Bronchial epithelial cell (primary cell): Measurements from ENCODE around the gene CASP3. TPM values are rescaled to one million over a fixed set of nuclear protein-coding genes. Genes with fewer than 3 reads are reported as not detected.
"Not testable (repeated sequence)": the region's sequence is repeated elsewhere in the genome, so short reads cannot be mapped to it uniquely, and the experiment has no call there.

Experiments used
- DNase-seq: peaks from one replicate; pipeline ENCODE4 v3.0.0-alpha.2; 2010; ENCODE audit warnings: low read depth
- FAIRE-seq: peaks from 2 replicates; lab custom pipeline; 2011; peaks lifted over from hg19 to GRCh38; lab: Jason Lieb, UNC
- H3K27me3 ChIP-seq: 2 replicates; pipeline ENCODE4 v1.5.1; 2011; ENCODE audit warnings: low read length; ENCODE audit not compliant: control insufficient read depth, insufficient read depth
- H3K36me3 ChIP-seq: 2 replicates; pipeline ENCODE4 v1.5.1; 2011; ENCODE audit warnings: low read length; ENCODE audit not compliant: control insufficient read depth, insufficient read depth
- H3K4me3 ChIP-seq: 2 replicates; pipeline ENCODE4 v1.5.1; 2011; ENCODE audit warnings: mild to moderate bottlenecking, low read depth, low read length, control low read depth
- CTCF ChIP-seq: IDR thresholded peaks from 2 replicates; pipeline ENCODE4 v1.5.1; 2011; ENCODE audit warnings: mild to moderate bottlenecking, moderate library complexity, low read length, control low read depth, inconsistent platforms; ENCODE audit not compliant: insufficient read depth, severe bottlenecking
- total RNA-seq: library from RNA; depleted of rRNA; stranded (reverse); fragments of >200 nt; gene quantifications from 2 replicates; pipeline ENCODE4 v1.2.1, GENCODE V29; 2014

CASP3 gene
- total RNA-seq, 1 donor from 2014 or later, result 23.7 TPM

GRCh38 chr4:184636144-184636543, 13.1 kb downstream of the CASP3 start:
- no peaks in the 10 kb centered on the region for H3K27me3 ChIP-seq
- DNase-seq (no peak), FAIRE-seq (no peak)
- peaks cover 17% of the 10 kb centered on the region for H3K36me3 ChIP-seq
- H3K4me3 ChIP-seq, result no peak overlapping the region
- no peak for TF ChIP-seq CTCF

- DNase-seq, result no peak
- Histone ChIP-seq H3K4me3 (no peak overlapping the region), H3K36me3 (peaks cover 18% of the 10 kb centered on the region), H3K27me3 (no peaks in the 10 kb centered on the region)
- no peak for TF ChIP-seq CTCF
- FAIRE-seq, result no peak
These were observed 13.9 kb downstream of the CASP3 start for GRCh38 chr4:184635381-184635780.

GRCh38 chr4:184632842-184633241, 16.4 kb downstream of the CASP3 start:
- DNase-seq (no peak), FAIRE-seq (no peak)
- no peak for TF ChIP-seq CTCF
- peaks cover 18% of the 10 kb centered on the region for H3K36me3 ChIP-seq
- H3K4me3 ChIP-seq, result no peak overlapping the region
- no peaks in the 10 kb centered on the region for H3K27me3 ChIP-seq

GRCh38 chr4:184628103-184628502, 21.1 kb downstream of the CASP3 start:
- FAIRE-seq, result no peak
- H3K4me3 ChIP-seq, result no peak overlapping the region
- H3K27me3 ChIP-seq, result no peaks in the 10 kb centered on the region
- H3K36me3 ChIP-seq, result peaks cover 6% of the 10 kb centered on the region
- no peak for TF ChIP-seq CTCF
- no peak for DNase-seq

- DNase-seq, H3K4me3 ChIP-seq, FAIRE-seq, H3K36me3 ChIP-seq, H3K27me3 ChIP-seq: not testable (repeated sequence)
These were observed 23.3 kb downstream of the CASP3 start for GRCh38 chr4:184625783-184626596.

GRCh38 chr4:184624972-184625554, 24.2 kb downstream of the CASP3 start:
- FAIRE-seq, result no peak
- TF ChIP-seq CTCF, result no peak

GRCh38 chr4:184624504-184624903, 24.7 kb downstream of the CASP3 start:
- H3K36me3 ChIP-seq, H3K27me3 ChIP-seq, DNase-seq, FAIRE-seq, H3K4me3 ChIP-seq: not testable (repeated sequence)

More at GRCh38 chr4:184624972-184625554, 24.2 kb downstream of the CASP3 start:
- DNase-seq, result no peak
- no peaks in the 10 kb centered on the region for H3K27me3 ChIP-seq
- peaks cover 3% of the 10 kb centered on the region for H3K36me3 ChIP-seq
- H3K4me3 ChIP-seq, result no peak overlapping the region
